IMR-90 (cell line): ENCODE results near the gene NTRK2. TPM values are rescaled to one million over a fixed set of nuclear protein-coding genes. Genes with fewer than 3 reads are reported as not detected.

ENCODE experiments used
- ATAC-seq: fragments of 200-7000 bp; cut with Tn5 transposase; 2 replicates; pipeline ENCODE4 v1.9.1; 2020; ENCODE audit warnings: low read depth, mild to moderate bottlenecking, moderate library complexity
- BruUV-seq: library from RNA; stranded (reverse); fragments of 400-500 nt; replicated peaks from 2 replicates; lab custom pipeline; 2021; lab: Mats Ljungman, UMichigan
- CTCF ChIA-PET: fragments of 300-600 bp; formaldehyde crosslinking; extraction: SDS; loops from one replicate; lab custom pipeline; 2021; ENCODE audit warnings: antibody characterized with exemption; lab: Yijun Ruan, JAX
- POLR2A ChIA-PET: fragments of 300-600 bp; sonication (Branson Sonifier 250); formaldehyde crosslinking; loops from one replicate; lab custom pipeline; 2022; ENCODE audit warnings: antibody characterized with exemption; ENCODE audit not compliant: unreplicated experiment; lab: Charles Lee
- DNase-seq: peaks from one replicate; pipeline ENCODE4 v3.0.0; 2013
- H2AFZ ChIP-seq: replicated peaks from 2 replicates; pipeline ENCODE3; 2013; ENCODE audit warnings: low read length, mild to moderate bottlenecking; ENCODE audit not compliant: poor library complexity
- H2AK5ac ChIP-seq: 2 replicates; pipeline ENCODE4 v1.6.1; 2013; ENCODE audit warnings: low read depth, low read length, inconsistent platforms
- H2AK9ac ChIP-seq: replicated peaks from 2 replicates; pipeline ENCODE3; 2013; ENCODE audit warnings: mild to moderate bottlenecking, low read depth, low read length, moderate library complexity; ENCODE audit not compliant: poor library complexity
- H2BK120ac ChIP-seq: 2 replicates; pipeline ENCODE4 v1.6.1; 2013; ENCODE audit warnings: low read depth, low read length, inconsistent platforms
- H2BK15ac ChIP-seq: 3 replicates; pipeline ENCODE4 v1.6.1; 2013; ENCODE audit warnings: low read depth, low read length, inconsistent platforms
- H2BK20ac ChIP-seq: 2 replicates; pipeline ENCODE4 v1.6.1; 2013; ENCODE audit warnings: low read depth, mild to moderate bottlenecking, inconsistent platforms, low read length, moderate library complexity
- H2BK5ac ChIP-seq: 2 replicates; pipeline ENCODE4 v1.6.1; 2013; ENCODE audit warnings: mild to moderate bottlenecking, low read depth, low read length, inconsistent platforms; ENCODE audit not compliant: poor library complexity, severe bottlenecking
- H3K14ac ChIP-seq: replicated peaks from 2 replicates; pipeline ENCODE4 v1.6.1; 2013; ENCODE audit warnings: low read depth, low read length, inconsistent platforms
- H3K18ac ChIP-seq: 2 replicates; pipeline ENCODE4 v1.6.1; 2013; ENCODE audit warnings: low read depth, low read length, control low read depth
- H3K23ac ChIP-seq: 2 replicates; pipeline ENCODE4 v1.6.1; 2013; ENCODE audit warnings: low read depth, low read length, inconsistent platforms
- H3K27ac ChIP-seq: 2 replicates; pipeline ENCODE4 v1.5.1; 2013; ENCODE audit warnings: mild to moderate bottlenecking, control low read depth, low read length; ENCODE audit not compliant: insufficient read depth
- H3K27me3 ChIP-seq: 2 replicates; pipeline ENCODE4 v1.6.1; 2013; ENCODE audit warnings: low read length; ENCODE audit not compliant: control insufficient read depth, insufficient read depth
- H3K36me3 ChIP-seq: 2 replicates; pipeline ENCODE4 v1.6.1; 2013; ENCODE audit warnings: low read length, mixed read lengths; ENCODE audit not compliant: control insufficient read depth, insufficient read depth
- H3K4ac ChIP-seq: 2 replicates; pipeline ENCODE4 v1.6.1; 2013; ENCODE audit warnings: low read depth, low read length, inconsistent platforms
- H3K4me1 ChIP-seq: 2 replicates; pipeline ENCODE4 v1.6.1; 2013; ENCODE audit warnings: low read length, mixed read lengths; ENCODE audit not compliant: control insufficient read depth, insufficient read depth
- H3K4me2 ChIP-seq: 2 replicates; pipeline ENCODE4 v1.6.1; 2013; ENCODE audit warnings: low read depth, mild to moderate bottlenecking, control low read depth, low read length, moderate library complexity
- H3K4me3 ChIP-seq: 2 replicates; pipeline ENCODE4 v1.5.1; 2013; ENCODE audit warnings: low read depth, mild to moderate bottlenecking, control low read depth, low read length, moderate library complexity; ENCODE audit not compliant: insufficient read depth
- H3K56ac ChIP-seq: 2 replicates; pipeline ENCODE4 v1.6.1; 2013; ENCODE audit warnings: low read length, inconsistent platforms; ENCODE audit not compliant: insufficient read depth; ENCODE audit errors: extremely low read depth
- H3K79me1 ChIP-seq, 2 experiments: 2 replicates each; pipeline ENCODE4 v1.6.1; 2013; ENCODE audit warnings: low read length in 2 of 2, inconsistent platforms in 1 of 2, low read depth in 1 of 2
- H3K9ac ChIP-seq: 2 replicates; pipeline ENCODE4 v1.6.1; 2013; ENCODE audit warnings: low read depth, low read length, control low read depth
- H3K9me1 ChIP-seq: 2 replicates; pipeline ENCODE4 v1.6.1; 2013; ENCODE audit warnings: low read length, inconsistent platforms; ENCODE audit not compliant: insufficient read depth
- H3K9me3 ChIP-seq: 2 replicates; pipeline ENCODE4 v1.6.1; 2013; ENCODE audit warnings: low read length; ENCODE audit not compliant: control insufficient read depth, insufficient read depth
- H4K20me1 ChIP-seq: 2 replicates; pipeline ENCODE4 v1.6.1; 2013; ENCODE audit warnings: low read length, inconsistent platforms; ENCODE audit not compliant: insufficient read depth
- H4K5ac ChIP-seq: 2 replicates; pipeline ENCODE4 v1.6.1; 2013; ENCODE audit warnings: mild to moderate bottlenecking, low read depth, low read length, control low read depth
- H4K8ac ChIP-seq, 2 experiments: 2 replicates each; pipeline ENCODE4 v1.6.1; 2013; ENCODE audit warnings: low read depth in 2 of 2, low read length in 2 of 2, control low read depth in 1 of 2, inconsistent platforms in 1 of 2
- H4K91ac ChIP-seq: 2 replicates; pipeline ENCODE4 v1.6.1; 2013; ENCODE audit warnings: low read depth, low read length, inconsistent platforms; ENCODE audit not compliant: insufficient read depth
- BHLHE40 ChIP-seq: fragments of 150-350 bp; IDR thresholded peaks from 2 replicates; pipeline ENCODE4 v1.6.1; 2016; ENCODE audit warnings: mild to moderate bottlenecking, low read depth, low read length
- CEBPB ChIP-seq: IDR thresholded peaks from 2 replicates; pipeline ENCODE4 v1.6.1; 2012; ENCODE audit warnings: low read depth, low read length, improper control_type of control experiment
- CHD1 ChIP-seq: IDR thresholded peaks from 2 replicates; pipeline ENCODE4 v1.6.1; 2012; ENCODE audit warnings: low read depth, low read length, improper control_type of control experiment
- CTCF ChIP-seq: conservative IDR thresholded peaks from 2 replicates; pipeline ENCODE4 v1.5.1; 2012; ENCODE audit warnings: mild to moderate bottlenecking, low read depth, low read length, improper control_type of control experiment
- FOS ChIP-seq: fragments of 150-350 bp; IDR thresholded peaks from 2 replicates; pipeline ENCODE4 v1.6.1; 2016; ENCODE audit warnings: low read depth, low read length
- MAFK ChIP-seq: IDR thresholded peaks from 2 replicates; pipeline ENCODE4 v1.6.1; 2012; ENCODE audit warnings: low read depth, low read length, improper control_type of control experiment
- MAZ ChIP-seq: IDR thresholded peaks from 2 replicates; pipeline ENCODE4 v1.6.1; 2012; ENCODE audit warnings: low read depth, mild to moderate bottlenecking, low read length, improper control_type of control experiment, moderate library complexity, borderline replicate concordance
- MXI1 ChIP-seq: IDR thresholded peaks from 2 replicates; pipeline ENCODE4 v1.6.1; 2012; ENCODE audit warnings: low read depth, mild to moderate bottlenecking, low read length, moderate library complexity, borderline replicate concordance
- NFE2L2 ChIP-seq: fragments of 150-350 bp; IDR thresholded peaks from 2 replicates; pipeline ENCODE4 v1.6.1; 2016; ENCODE audit warnings: low read depth, mild to moderate bottlenecking, low read length
- POLR2A ChIP-seq: IDR thresholded peaks from 2 replicates; pipeline ENCODE4 v1.6.1; 2012; ENCODE audit warnings: mild to moderate bottlenecking, low read depth, low read length
- RAD21 ChIP-seq: IDR thresholded peaks from 2 replicates; pipeline ENCODE4 v1.6.1; 2012; ENCODE audit warnings: low read length, improper control_type of control experiment
- RCOR1 ChIP-seq: IDR thresholded peaks from 2 replicates; pipeline ENCODE4 v1.6.1; 2012; ENCODE audit warnings: mild to moderate bottlenecking, low read length, improper control_type of control experiment; ENCODE audit not compliant: insufficient replicate concordance
- RFX5 ChIP-seq: IDR thresholded peaks from 2 replicates; pipeline ENCODE4 v1.8.0; 2012; ENCODE audit warnings: low read depth, mild to moderate bottlenecking, low read length, moderate library complexity
- SMC3 ChIP-seq: fragments of 150-350 bp; IDR thresholded peaks from 2 replicates; pipeline ENCODE4 v1.6.1; 2016; ENCODE audit warnings: low read depth, mild to moderate bottlenecking, antibody characterized with exemption, low read length, moderate library complexity
- USF2 ChIP-seq: fragments of 150-350 bp; IDR thresholded peaks from 2 replicates; pipeline ENCODE4 v1.6.1; 2017; ENCODE audit warnings: mild to moderate bottlenecking, antibody characterized with exemption, low read length, low read depth
- WGBS, 2 experiments: methylation state at CpG; one replicate each; pipeline versions ENCODE4 v1.1.5 to v1.1.7; 2013; ENCODE audit warnings: missing lambda C conversion rate in 2 of 2; ENCODE audit not compliant: insufficient read length in 1 of 2; ENCODE audit errors: extremely low coverage in 2 of 2; 5-methylcytosine and 5-hydroxymethylcytosine counted together
- dilution Hi-C: fragments of 300-500 bp; cut with HindIII; formaldehyde crosslinking; loops from one replicate; pipeline ENCODE4 v1.14.3; 2018; ENCODE audit warnings: low sequenced_read_pairs; ENCODE audit not compliant: unreplicated experiment
- in situ Hi-C: fragments of 300-500 bp; cut with MboI; formaldehyde crosslinking; loops from 3 replicates; pipeline ENCODE4 v1.14.3; 2019; ENCODE audit warnings: low sequenced_read_pairs, inconsistent platforms, mixed read lengths
- intact Hi-C: fragments of 100-400 bp; cut with micrococcal nuclease; formaldehyde crosslinking; loops from 2 replicates; pipeline ENCODE4 v1.10.0; 2022
- polyA plus RNA-seq, 3 experiments: library from polyadenylated mRNA; depleted of rRNA; stranded (reverse); fragments of >200 nt; gene quantifications; 2 replicates each; pipeline ENCODE4 v1.2.3, GENCODE V29; 2012; ENCODE audit warnings: low replicate concordance in 1 of 3
- total RNA-seq: library from RNA; depleted of rRNA; stranded (reverse); fragments of >200 nt; gene quantifications from 2 replicates; pipeline ENCODE4 v1.2.3, GENCODE V29; 2012
- TF ChIP-seq, protein P1 (sequence below): fragments of 150-350 bp; IDR thresholded peaks from 2 replicates; pipeline ENCODE4 v1.6.1; 2016; ENCODE audit warnings: low read depth, mild to moderate bottlenecking, low read length, moderate library complexity, borderline replicate concordance

The NTRK2 gene
- total and polyA plus RNA-seq, 2 of the 4 experiments (the other 2 are of a cell fraction) = under 0.01 to 0.02 TPM

DNA sequence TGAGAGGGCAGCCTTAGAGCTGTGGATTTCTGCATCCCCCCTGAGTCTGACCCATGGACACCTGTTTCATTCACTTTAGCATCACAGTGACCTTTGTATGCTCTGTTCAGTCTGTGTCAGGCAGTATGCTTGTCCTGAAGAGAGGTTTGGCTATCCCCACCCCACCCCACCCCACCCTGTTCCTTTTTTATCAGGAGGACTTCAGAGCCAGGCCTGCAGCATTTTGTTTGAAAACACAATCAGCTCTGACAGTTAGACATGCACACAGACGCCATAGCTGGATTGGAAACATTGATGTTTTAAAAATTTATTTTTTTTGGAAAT is 142.2 kb downstream of the NTRK2 start:
- no CpG with 5 or more reads among the region's 1 CpG for WGBS, 2 experiments
- intact Hi-C loops (no loop called here), dilution Hi-C loops (no loop called here), in situ Hi-C loops (no loop called here)
- H3K18ac ChIP-seq = no peak overlapping the region
- no peak for TF ChIP-seq SMC3
- no peak for TF ChIP-seq CTCF
- TF ChIP-seq FOS = no peak
- TF ChIP-seq, protein P1, sequence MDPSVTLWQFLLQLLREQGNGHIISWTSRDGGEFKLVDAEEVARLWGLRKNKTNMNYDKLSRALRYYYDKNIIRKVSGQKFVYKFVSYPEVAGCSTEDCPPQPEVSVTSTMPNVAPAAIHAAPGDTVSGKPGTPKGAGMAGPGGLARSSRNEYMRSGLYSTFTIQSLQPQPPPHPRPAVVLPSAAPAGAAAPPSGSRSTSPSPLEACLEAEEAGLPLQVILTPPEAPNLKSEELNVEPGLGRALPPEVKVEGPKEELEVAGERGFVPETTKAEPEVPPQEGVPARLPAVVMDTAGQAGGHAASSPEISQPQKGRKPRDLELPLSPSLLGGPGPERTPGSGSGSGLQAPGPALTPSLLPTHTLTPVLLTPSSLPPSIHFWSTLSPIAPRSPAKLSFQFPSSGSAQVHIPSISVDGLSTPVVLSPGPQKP = no peak
- TF ChIP-seq CHD1 = no peak
- no peak for TF ChIP-seq RFX5
- TF ChIP-seq RCOR1 = no peak
- no peak for TF ChIP-seq MXI1
- no peak for TF ChIP-seq RAD21
- TF ChIP-seq POLR2A = no peak
- TF ChIP-seq BHLHE40 = no peak
- no peak for TF ChIP-seq CEBPB
- no peak for TF ChIP-seq USF2
- no peak for TF ChIP-seq NFE2L2
- TF ChIP-seq MAZ = no peak
- TF ChIP-seq MAFK = no peak
- no peak overlapping the region for H3K4me2 ChIP-seq
- H3K56ac ChIP-seq = no peak overlapping the region
- H2BK120ac ChIP-seq = no peak overlapping the region
- H3K79me1 ChIP-seq = no peaks in the 10 kb centered on the region
- DNase-seq = no peak
- H2AFZ ChIP-seq = no peak overlapping the region
- H2AK5ac ChIP-seq = no peak overlapping the region
- no peak overlapping the region for H2AK9ac ChIP-seq
- no peak overlapping the region for H3K14ac ChIP-seq
- H3K9me1 ChIP-seq = no peaks in the 10 kb centered on the region
- no peak overlapping the region for H3K4me3 ChIP-seq
- no peaks in the 10 kb centered on the region for H3K4me1 ChIP-seq
- H3K4ac ChIP-seq = no peak overlapping the region
- no peak overlapping the region for H4K8ac ChIP-seq
- no peak overlapping the region for H4K91ac ChIP-seq
- BruUV-seq = no TSS peak
- H4K5ac ChIP-seq = no peak overlapping the region
- ATAC-seq = no peak
- ChIA-PET POLR2A (interaction anchor here (0.6 kb wide), 1 partner anchor 8 kb away, joined by 5 read pairs; no protein-coding TSS in a partner anchor), CTCF (interaction anchor here (0.6 kb wide), 1 partner anchor 898 kb away, joined by 3 read pairs; no protein-coding TSS in a partner anchor)
- H2BK15ac ChIP-seq = no peak overlapping the region
- H3K27ac ChIP-seq = no peak overlapping the region
- no peaks in the 10 kb centered on the region for H4K20me1 ChIP-seq
- no peaks in the 10 kb centered on the region for H3K36me3 ChIP-seq
- H3K9ac ChIP-seq = no peak overlapping the region
- no peak overlapping the region for H2BK5ac ChIP-seq
- H3K27me3 ChIP-seq = no peaks in the 10 kb centered on the region
- H2BK20ac ChIP-seq = no peak overlapping the region
- no peak overlapping the region for H3K23ac ChIP-seq
- 0 out of 2 replicates have a peak, but pooled peaks cover 2% of the 10 kb centered on the region for H3K9me3 ChIP-seq
